Measurements from ENCODE around the gene MDH1B.

GRCh38 chr2:206805887-206806607, 40.9 kb upstream of the MDH1B start:
- TF ChIP-seq CTCF (IDR thresholded peaks at IDR 0.05; ENCODE audit: insufficient read depth, low read length, poor library complexity, severe bottlenecking) (no peak), EZH2phosphoT487 (conservative IDR thresholded peaks at IDR 0.05; ENCODE audit: low read length) (no peak)

All from SU-DHL-6 (cell line).